Fibroblast of skin of left quadriceps (primary cell): Measurements from ENCODE around the gene APLF.

Source experiments
- DNase-seq, 2 experiments: peaks; one replicate each; pipeline ENCODE4 v3.0.0-alpha.2; 2013; ENCODE audit warnings: low read depth in 2 of 2

Gene APLF, protein sequence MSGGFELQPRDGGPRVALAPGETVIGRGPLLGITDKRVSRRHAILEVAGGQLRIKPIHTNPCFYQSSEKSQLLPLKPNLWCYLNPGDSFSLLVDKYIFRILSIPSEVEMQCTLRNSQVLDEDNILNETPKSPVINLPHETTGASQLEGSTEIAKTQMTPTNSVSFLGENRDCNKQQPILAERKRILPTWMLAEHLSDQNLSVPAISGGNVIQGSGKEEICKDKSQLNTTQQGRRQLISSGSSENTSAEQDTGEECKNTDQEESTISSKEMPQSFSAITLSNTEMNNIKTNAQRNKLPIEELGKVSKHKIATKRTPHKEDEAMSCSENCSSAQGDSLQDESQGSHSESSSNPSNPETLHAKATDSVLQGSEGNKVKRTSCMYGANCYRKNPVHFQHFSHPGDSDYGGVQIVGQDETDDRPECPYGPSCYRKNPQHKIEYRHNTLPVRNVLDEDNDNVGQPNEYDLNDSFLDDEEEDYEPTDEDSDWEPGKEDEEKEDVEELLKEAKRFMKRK

DNA sequence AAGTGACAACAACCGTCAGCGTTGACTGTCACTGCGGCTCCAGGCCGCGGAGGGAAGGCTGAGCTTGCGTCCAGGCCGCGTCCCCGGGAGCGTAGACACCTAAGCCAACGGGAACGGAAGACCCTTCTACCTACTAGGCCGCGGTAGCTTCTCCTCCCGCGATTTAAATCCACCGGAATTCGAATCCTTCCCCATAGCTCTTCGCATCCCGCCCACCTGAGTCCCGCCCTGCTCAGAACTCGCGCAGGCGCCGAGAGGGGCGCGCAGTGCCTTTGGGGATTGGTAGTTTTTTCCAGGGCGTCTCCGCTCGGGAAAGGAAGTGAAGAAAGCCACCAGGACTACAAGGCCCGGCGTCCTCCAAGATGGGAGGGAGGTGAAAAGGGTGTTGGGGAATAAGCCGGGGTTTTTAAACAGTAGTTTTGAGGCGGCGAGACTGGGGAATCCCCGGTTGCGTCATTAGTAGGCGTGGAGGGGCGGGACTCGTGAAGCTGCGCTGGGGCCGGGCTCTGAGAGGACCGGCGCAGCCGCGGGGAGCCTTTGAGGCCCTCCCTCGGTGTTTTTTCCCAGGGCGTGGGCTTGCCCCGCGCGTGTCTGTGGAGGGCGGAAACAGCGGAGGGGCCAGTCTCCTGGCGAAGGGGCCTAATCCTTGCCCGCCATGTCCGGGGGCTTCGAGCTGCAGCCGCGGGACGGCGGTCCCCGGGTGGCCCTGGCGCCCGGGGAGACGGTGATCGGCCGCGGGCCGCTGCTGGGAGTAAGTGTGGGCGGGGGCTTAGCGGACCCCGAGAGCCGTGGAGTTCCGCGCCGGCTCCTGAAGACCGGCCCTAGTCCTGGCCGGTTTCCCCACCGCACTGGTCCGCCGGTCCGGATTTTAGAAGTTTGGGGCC is at the start of gene APLF, which contains the start of gene FBXO48:
TSS of gene APLF (plus strand) at position 509 of the 884 bp plus-strand sequence. CDS start at position 656, 147 bp downstream.
TSS of gene FBXO48 (minus strand) at position 218 of the 884 bp plus-strand sequence. CDS start 2,149 bp downstream, outside the sequence.
- DNase-seq, result peak; percentile 99

DNA sequence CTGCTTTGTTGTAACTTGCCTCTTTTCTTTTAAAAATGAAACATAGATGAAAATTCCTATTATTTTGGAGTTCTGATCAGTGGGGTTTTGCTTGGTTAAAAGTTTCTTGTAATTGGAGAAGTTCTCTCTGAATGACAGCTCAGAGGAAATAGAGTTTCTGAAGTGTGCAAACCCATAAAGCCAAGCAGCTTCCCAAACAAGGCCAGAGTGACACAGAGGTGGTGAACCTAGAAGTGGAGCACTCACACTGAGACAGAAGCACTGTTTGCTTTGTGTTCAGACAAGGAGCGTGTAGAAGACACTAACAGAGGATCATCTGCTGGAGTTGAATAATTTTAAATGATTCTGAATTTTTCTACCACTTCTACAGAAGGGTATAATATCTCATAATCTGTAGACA is 49.5 kb upstream of the APLF start:
- DNase-seq, result no peak

DNA sequence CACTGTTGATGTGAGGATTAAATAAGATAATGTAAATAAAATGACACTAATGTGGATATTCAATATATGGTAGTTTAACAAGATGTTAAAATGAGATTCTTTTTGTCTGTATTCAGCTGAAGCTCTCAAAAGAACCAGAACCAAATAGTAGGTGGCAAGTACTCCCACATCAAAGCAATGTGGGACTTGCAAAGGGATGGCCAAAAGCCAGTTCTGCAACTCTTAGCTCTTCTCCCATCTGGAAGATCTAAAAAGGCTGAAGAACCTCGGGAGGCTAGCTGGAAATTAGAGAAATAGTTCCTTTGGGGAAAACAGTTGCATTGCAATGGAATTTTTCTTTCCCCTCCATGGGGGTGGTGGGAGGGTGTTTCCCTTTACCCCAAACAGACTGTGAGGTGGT is 49.0 kb upstream of the APLF start:
- no peak for DNase-seq

DNA sequence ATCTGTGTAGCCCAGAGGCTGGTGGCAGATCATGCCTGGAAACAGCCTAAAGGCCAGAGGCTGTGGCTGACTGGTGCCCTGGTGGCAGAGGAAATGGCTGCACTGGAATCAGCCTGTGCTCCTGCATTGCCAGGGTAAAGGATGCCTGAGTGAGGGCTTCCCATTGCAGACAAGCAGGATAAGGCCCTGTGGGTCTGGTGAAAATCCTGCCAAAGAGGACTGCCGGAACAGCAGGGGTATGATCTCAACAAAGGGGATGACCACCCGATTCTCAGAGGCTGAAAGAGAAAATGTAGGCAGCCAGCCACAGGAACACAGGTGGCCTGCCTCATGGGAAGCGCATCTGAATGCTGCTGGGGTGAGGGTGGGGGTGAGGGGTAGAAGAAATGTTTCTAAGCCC is 48.5 kb upstream of the APLF start:
- DNase-seq, result no peak

DNA sequence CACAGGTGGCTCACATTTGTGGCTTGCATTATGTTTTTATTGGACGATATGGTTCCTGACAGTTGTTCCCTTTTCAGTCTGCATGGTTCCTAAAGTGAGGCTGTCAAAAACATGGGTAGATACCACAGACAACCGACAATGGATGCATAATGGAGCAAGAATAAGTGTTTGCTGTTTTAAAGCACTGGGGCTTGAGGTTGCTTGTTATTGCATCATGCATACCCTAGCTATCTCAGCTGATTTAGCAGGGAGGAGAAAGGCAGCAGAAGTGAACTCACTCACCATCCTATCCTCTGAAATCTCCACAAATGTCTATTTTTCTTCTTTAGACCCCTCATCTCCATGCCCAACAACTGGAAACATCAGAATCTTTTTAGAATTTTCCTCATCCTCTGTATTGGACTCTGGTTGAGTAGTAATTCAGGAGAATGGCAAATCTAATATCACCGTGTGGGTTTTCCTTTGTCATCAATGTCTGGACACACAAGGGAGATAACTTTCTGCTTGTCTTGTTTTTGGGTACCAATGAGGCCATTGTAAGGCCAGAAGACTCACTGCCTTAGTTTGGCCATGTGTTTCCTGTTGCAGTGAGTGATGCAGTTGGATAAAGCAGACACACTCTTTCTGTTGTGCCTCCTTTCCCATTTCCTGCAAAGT is 47.0 kb upstream of the APLF start:
- peak; percentile 21 to 26 for DNase-seq

DNA sequence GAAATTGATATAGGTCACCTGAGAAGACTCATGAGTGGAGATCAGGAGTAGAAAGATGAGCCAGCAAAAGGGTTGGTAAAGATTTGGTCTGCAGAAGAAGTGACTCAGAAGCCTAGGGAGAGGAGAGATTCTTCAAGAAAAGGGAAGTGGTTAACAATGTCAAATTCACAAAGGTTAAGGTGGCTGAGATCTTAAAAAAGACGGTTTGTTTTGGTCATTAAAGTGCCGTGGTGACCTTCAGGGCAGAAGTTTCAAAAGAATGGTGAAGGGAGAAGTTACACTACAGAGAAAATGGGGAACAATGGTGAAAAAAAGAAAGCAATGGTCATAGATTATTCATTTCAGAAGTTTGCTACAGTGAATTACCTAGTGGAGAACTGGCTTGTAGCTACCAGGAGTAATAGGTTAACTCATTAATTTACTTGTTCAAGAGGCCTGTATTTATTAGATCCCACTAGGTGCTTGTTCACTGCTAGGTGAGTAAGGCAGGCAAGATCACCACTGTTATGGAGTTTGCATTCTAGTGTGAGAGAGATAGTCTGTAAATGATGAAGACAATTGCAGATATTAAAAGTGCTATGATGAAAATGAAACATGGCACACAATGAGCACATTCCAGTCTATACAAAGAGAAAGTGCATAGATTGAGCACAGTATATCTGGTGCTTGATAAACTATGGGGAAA is 43.3 kb upstream of the APLF start:
- DNase-seq, result no peak

DNA sequence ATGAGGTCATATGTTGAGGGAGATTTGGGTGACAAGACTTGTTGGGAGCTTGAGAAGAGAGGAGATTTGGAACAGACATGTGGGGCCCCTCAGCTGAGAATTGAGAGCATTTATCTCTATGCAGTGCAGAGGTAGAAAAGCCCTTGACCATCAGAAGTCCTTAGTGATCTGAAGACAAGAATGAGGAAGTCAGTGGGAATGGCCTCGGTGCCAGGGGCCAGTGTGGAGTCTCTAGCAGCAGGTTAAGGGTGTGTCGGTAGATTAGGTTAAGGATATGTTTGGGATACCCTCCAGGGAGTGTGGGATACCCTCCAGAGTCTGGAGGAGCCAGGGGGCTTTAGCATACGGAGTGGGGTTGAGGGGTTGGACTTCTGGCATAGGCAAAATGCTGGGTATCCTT is 41.9 kb upstream of the APLF start:
- no peak for DNase-seq

DNA sequence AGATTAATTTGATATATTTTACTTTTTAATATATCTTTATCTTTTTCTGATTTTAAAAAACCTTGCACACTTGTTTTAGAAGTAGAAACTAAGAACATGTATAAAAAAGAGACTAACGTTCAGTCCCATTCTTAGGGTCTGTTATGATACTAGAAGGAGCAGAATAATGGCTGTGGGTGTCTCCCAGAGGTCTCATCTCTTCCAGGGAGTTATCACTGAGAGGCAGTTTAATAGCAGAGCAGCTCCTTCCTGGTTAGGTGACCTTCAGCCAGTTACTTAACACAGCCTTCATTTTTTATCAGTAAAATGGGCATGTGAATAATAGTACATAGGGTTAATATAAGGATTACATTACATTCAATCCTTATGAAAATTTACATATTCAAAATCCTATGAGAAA is 40.9 kb upstream of the APLF start:
- no peak for DNase-seq

DNA sequence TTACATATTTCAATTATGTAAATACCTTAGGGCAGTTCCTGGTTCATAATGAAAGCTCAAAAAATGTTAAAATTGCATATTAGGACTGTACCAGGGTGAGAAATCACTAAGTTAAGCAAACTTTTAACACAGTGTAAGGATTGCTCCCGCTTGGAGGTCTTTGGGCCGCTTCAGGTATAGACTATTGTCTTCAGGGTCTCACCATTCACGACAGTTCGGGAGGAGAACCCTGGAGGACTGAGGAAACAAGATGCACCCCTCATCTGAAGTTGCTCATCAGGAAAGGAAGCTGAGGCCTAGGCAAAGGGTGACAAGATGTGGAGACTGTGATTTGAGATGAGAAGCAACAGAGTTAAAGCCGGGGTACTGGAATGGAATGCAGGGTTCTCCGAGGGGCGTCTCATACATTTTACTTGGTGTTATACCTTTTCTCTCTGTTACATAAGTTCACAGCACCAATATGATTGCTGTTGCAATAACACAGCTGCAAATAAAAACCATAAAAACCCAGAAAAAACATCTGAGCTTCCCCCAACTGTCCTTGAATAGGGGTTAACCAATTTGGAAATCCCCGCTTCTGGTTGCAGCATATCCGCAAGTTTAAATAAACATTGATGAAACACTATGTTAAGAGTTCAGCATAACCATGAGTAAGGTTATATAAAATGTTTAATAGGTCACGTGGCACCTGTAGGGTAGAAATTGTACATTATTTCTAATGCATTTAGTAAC is 40.4 kb upstream of the APLF start:
- no peak for DNase-seq

DNA sequence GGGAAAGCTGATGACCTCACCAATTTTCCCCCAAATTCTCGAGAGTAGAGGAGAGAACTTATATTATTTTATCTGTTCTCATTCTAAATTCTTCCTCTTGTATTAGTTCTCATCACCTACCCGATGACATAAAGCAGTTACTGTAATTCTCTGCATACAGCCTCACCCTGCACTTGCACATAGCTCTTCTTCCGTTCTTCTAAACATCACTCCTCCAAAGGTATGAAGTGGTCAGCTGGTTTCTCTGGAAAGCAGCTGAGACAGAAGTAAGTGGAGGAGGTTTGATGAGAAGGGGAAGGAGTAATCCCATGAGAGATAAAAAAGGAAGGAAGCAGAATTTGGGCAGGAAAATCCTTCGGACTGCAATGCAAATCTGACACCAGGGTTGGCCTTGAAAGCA is 39.3 kb upstream of the APLF start:
- DNase-seq, result no peak

DNA sequence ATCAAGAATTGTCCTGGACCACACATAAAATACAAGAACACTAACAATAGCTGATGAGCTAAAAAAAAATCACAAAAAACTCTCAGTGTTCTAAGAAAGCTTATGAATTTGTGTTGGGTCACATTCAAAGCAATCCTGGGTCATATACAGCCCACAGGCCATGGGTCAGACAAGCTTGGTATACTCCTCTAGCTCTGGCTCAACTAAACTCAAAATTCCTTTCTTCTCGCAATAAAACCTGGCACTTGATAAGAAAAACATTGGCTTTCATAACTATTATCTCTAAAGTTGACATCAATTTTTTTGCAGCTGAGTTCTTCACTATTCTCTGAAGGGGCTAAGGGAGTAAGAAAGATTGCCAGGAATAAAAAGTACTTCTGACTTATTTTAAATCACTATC is 38.6 kb upstream of the APLF start:
- DNase-seq, result no peak

DNA sequence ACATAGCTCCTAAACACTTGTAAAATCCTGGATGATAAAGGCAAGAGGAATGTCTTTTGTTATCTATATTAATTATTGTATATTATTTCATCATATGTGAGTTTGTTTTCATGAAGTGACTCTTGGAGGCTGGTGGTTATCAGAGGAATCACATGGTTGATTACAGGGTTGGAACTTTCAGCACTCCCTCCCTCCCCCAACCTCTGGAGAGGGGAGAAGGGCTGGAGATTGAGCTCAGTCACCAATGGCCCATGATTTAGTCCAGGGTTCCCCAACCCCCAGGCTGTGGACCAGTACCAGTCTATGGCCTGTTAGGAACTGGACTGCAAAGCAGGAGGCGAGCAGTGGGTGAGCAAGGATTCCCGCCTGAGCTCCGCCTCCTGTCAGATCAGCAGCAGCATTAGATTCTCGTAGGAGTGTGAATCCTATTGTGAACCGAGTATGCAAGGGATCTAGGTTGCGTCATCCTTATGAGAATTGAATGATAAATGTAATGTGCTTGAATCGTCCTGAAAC is 38.0 kb upstream of the APLF start:
- DNase-seq, result no peak

DNA sequence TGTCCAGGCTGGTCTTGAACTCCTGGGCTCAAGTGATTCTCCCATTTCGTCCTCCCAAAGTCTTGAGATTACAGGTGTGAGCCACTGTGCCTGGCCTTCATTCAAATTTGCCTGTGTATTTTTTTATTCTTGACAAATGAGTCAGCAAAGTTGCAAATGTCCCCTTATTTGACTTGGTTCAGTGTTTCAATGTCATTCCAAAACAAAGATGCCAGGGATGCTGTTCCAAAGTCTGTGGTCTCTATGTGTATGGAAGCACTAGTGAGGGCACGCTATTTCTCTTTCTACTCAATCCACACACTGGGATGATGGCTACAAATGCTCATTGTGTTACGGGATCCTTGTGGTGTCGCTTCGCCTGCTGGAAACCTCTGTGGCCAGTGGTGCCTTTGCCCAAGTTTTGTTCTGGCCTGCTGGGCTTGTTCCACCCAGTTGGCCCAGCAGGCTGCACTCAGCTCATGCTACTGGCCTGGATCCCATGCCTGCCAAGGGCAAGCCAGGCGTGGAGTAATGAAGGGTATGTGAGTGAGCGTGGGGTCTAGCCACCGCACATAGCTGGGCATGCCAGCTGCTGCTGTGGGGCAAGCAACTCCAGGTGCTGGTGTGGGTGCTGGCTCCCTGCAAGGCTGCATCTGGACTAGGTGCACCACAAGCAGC is 35.9 kb upstream of the APLF start:
- no peak for DNase-seq

DNA sequence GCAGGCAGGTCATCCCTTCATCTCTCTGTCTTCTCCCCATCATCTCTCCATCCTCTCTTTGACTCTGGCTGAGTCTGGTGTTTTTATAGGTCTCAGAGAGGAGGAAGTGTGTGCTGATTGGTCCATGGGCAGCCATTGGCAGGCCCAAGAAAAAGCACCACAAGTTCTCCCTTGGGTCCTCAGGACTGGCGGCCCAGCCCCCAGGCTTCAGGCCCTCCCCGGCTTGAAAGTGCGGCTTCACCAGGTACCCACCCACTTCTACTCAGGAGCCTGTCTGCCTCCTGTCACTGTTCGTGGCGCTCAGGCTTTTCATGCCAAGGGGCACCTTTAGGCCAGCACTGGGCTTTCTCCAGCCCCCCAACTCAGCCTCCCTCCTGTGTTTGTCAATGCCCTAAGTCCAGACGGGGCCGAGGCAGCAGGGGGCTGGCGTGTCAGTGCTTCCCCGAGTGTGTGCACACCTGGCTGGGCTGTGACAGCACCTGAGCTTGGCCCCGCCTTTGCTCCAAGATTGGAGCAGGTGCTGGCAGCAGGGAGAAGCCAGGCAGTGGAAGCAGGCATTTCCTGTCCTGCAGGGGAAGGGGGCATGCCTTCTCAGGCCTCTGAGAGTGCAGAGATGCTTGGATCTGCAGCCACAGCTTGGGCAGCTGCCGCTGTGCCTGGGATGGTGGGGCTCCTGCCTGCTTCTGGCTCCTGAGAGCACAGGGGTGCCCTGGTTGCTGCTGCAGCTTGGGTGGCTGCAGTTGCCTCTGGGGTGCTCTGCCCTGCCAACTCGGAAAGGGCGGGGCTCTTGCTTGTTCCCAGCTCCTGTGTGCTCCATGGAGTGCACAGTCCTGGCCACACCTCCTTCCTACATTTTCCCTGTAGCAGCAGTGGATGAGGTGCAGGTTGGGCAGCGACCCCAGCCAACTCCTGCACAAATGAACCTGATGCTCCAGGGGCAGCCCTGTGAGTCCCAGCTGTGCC is 34.4 kb upstream of the APLF start:
- DNase-seq, result no peak

DNA sequence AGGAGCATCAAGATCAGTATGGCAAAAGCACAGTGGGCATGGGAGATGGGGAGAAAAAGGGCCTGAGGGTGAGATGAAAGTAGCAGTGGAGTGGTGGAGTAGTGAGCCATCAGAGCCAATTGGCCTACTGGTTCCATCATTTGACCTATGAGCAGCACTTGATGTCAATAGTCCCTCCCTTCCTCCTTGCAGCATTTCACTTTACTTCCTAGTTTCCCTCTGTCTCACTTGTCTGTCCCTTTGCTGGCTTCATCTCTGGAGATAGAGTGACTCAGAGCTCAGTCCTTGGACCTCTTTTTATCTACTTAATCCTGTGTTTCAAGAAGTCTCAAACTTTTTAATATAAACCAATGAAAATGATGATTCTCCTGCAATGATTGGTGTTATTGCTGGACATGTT is 32.4 kb upstream of the APLF start:
- DNase-seq, result no peak

DNA sequence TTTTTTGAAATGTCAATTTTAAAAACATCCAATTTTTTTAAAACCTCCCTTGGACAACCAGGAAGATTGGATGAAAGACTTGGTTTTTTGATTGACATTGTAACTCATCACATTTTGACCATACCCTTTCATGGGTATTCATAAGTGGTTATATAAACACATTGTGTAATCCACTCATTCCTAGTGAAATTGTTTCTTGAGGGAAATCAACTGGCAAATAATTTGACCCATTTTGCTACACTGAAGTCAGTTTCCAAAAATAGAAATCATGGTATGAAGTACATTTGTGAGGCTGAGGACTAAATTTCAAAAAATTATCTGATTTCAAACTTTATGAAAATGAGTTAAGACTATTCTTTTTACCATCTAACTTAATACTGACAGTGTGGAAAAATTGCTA is 31.8 kb upstream of the APLF start:
- no peak for DNase-seq

DNA sequence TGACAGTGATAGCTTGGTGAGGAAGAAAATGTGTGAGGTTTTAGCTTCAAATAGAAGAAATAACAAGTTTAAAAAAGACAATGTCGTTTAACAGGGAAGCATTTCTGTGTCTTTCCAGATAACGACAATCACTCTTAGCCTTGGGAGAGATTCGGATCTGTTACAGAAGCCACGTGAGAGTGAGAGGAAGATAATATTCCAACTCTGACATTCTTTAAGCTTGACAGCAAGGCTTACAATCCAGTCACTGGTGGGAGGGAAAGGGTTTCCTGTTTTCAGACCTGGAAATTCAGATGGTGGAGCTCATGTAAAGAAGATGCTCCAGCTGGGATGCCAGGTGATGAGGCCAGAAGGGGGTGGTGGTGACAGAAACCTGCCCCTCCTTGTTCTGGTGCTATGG is 31.1 kb upstream of the APLF start:
- DNase-seq, result no peak

DNA sequence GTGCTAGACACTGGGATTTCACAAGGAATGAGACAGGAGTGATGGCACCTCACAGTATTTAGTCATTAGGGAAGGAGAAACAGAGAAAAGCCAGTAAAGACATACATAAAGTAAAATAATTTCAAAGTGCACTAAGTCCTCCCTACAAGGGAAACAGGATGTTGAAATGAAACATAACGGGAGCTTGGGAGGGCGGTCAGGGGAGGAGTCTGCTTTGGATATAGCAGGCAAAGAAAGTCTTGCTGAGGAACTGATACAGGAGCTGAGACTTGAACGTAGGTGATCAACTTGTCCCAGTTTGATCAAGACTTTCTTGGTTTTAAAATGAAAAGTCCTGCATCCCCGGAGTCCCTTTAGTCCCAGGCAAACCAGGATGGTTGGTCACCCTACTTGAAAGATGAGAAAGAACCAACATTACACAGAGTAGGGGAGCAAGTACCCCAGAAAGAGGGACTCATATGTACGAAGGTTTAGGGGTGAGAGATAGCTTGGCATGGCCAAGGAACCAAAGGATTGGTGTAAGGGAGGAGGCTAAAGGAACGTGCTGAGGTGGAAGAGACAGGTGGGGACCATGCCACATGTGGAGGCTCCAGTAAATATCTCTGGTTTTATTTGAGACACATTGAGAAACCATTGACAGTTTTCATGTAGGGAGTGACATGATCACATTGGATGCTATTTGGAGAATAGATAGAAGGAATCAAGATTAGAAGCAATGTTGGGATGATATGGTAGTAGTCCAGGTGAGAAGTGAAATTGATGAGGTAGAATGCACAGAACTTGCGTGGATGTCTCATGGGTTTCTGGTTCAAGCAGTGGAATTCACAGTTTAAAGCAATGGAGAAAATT is 28.7 kb upstream of the APLF start:
- DNase-seq, result no peak
